SK-N-SH treated with all-trans-retinoic acid at 6 μM for 48 hours (cell line): ENCODE measurements around the gene ERRFI1.

Experiments used
- ARNTL ChIP-seq: fragments of 450-650 bp; formaldehyde crosslinking; IDR thresholded peaks from 2 replicates; pipeline ENCODE4 v1.5.0; 2020; ENCODE audit warnings: low read depth, mild to moderate bottlenecking, moderate library complexity, borderline replicate concordance
- CSDC2 ChIP-seq: fragments of 250-450 bp; sonication (Bioruptor Pico); IDR thresholded peaks from 2 replicates; pipeline ENCODE4 v1.5.0; 2020; ENCODE audit warnings: mild to moderate bottlenecking, moderate library complexity
- ESRRG ChIP-seq: fragments of 250-450 bp; sonication (Bioruptor Pico); IDR thresholded peaks from 2 replicates; pipeline ENCODE4 v1.6.1; 2021; ENCODE audit warnings: mild to moderate bottlenecking
- GLIS3 ChIP-seq: fragments of 250-450 bp; sonication (Bioruptor Pico); IDR thresholded peaks from 2 replicates; pipeline ENCODE4 v1.5.0; 2020; ENCODE audit warnings: mild to moderate bottlenecking, moderate library complexity
- OSR1 ChIP-seq: fragments of 250-450 bp; sonication (Bioruptor Pico); IDR thresholded peaks from 2 replicates; pipeline ENCODE4 v1.8.0; 2022; ENCODE audit warnings: moderate library complexity, mild to moderate bottlenecking, inconsistent platforms
- PATZ1 ChIP-seq: fragments of 250-450 bp; sonication (Bioruptor Pico); IDR thresholded peaks from 2 replicates; pipeline ENCODE4 v1.8.0; 2020; ENCODE audit warnings: mild to moderate bottlenecking, moderate library complexity, borderline replicate concordance
- PPARA ChIP-seq: fragments of 250-450 bp; sonication (Bioruptor Pico); IDR thresholded peaks from 2 replicates; pipeline ENCODE4 v1.5.0; 2020; ENCODE audit warnings: mild to moderate bottlenecking, borderline replicate concordance
- RARB ChIP-seq: fragments of 250-450 bp; sonication (Bioruptor Pico); IDR thresholded peaks from 2 replicates; pipeline ENCODE4 v1.8.0; 2021; ENCODE audit warnings: mild to moderate bottlenecking, moderate library complexity
- SNAI2 ChIP-seq: fragments of 250-450 bp; sonication (Bioruptor Pico); IDR thresholded peaks from 2 replicates; pipeline ENCODE4 v1.5.0; 2020; ENCODE audit warnings: mild to moderate bottlenecking, moderate library complexity
- ZC3H10 ChIP-seq: fragments of 250-450 bp; sonication (Bioruptor Pico); IDR thresholded peaks from 2 replicates; pipeline ENCODE4 v1.5.1; 2021; ENCODE audit warnings: mild to moderate bottlenecking, moderate library complexity
- ZFP3 ChIP-seq: fragments of 250-450 bp; sonication (Bioruptor Pico); IDR thresholded peaks from 2 replicates; pipeline ENCODE4 v1.5.0; 2020; ENCODE audit warnings: mild to moderate bottlenecking, moderate library complexity
- ZNF8 ChIP-seq: fragments of 450-650 bp; formaldehyde crosslinking; IDR thresholded peaks from 2 replicates; pipeline ENCODE4 v1.5.0; 2020; ENCODE audit warnings: mild to moderate bottlenecking, moderate library complexity
- TF ChIP-seq, protein P1 (sequence below): fragments of 250-450 bp; sonication (Bioruptor Pico); IDR thresholded peaks from 2 replicates; pipeline ENCODE4 v1.5.0; 2020; ENCODE audit warnings: mild to moderate bottlenecking, moderate library complexity

GRCh38 chr1:8011016-8011415 lies 15.1 kb downstream of the ERRFI1 start:
- TF ChIP-seq PATZ1 (CRISPR knock-in tag) (no peak), ZFP3 (CRISPR knock-in tag) (no peak), ZC3H10 (CRISPR knock-in tag) (no peak), PPARA (CRISPR knock-in tag) (no peak), RARB (CRISPR knock-in tag) (no peak), ZNF8 (CRISPR knock-in tag) (no peak), SNAI2 (CRISPR knock-in tag) (no peak), ESRRG (CRISPR knock-in tag) (no peak), ARNTL (CRISPR knock-in tag) (no peak), GLIS3 (CRISPR knock-in tag) (no peak), OSR1 (no peak), CSDC2 (CRISPR knock-in tag) (no peak)
- TF ChIP-seq, protein P1, sequence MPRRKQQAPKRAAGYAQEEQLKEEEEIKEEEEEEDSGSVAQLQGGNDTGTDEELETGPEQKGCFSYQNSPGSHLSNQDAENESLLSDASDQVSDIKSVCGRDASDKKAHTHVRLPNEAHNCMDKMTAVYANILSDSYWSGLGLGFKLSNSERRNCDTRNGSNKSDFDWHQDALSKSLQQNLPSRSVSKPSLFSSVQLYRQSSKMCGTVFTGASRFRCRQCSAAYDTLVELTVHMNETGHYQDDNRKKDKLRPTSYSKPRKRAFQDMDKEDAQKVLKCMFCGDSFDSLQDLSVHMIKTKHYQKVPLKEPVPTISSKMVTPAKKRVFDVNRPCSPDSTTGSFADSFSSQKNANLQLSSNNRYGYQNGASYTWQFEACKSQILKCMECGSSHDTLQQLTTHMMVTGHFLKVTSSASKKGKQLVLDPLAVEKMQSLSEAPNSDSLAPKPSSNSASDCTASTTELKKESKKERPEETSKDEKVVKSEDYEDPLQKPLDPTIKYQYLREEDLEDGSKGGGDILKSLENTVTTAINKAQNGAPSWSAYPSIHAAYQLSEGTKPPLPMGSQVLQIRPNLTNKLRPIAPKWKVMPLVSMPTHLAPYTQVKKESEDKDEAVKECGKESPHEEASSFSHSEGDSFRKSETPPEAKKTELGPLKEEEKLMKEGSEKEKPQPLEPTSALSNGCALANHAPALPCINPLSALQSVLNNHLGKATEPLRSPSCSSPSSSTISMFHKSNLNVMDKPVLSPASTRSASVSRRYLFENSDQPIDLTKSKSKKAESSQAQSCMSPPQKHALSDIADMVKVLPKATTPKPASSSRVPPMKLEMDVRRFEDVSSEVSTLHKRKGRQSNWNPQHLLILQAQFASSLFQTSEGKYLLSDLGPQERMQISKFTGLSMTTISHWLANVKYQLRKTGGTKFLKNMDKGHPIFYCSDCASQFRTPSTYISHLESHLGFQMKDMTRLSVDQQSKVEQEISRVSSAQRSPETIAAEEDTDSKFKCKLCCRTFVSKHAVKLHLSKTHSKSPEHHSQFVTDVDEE (CRISPR knock-in tag): no peak
